GM11168 (cell line): ENCODE results near the gene RAD23B.

Experiments
- in situ Hi-C: fragments of 300-500 bp; cut with MboI; formaldehyde crosslinking; loops from one replicate; pipeline ENCODE4 v1.12.0; 2022; ENCODE audit warnings: low sequenced_read_pairs; ENCODE audit not compliant: unreplicated experiment

The RAD23B gene

GRCh38 chr9:107266624-107267368 is 16.3 kb upstream of the RAD23B start:
- in situ Hi-C loops: no loop called here

GRCh38 chr9:107268560-107268959 is 14.5 kb upstream of the RAD23B start:
- in situ Hi-C loops: no loop called here

- in situ Hi-C loops: no loop called here
These were observed 13.8 kb upstream of the RAD23B start for GRCh38 chr9:107269254-107269653.

GRCh38 chr9:107269681-107270080 is 13.4 kb upstream of the RAD23B start:
- in situ Hi-C loops: no loop called here

- in situ Hi-C loops: no loop called here
These were observed 13.0 kb upstream of the RAD23B start for GRCh38 chr9:107270082-107270481.

- in situ Hi-C loops: no loop called here
These were observed 12.5 kb upstream of the RAD23B start for GRCh38 chr9:107270580-107270979.

GRCh38 chr9:107273634-107274033 is 9.4 kb upstream of the RAD23B start:
- in situ Hi-C loops: no loop called here

- in situ Hi-C loops: no loop called here
These were observed 9.0 kb upstream of the RAD23B start for GRCh38 chr9:107274096-107274495.

- in situ Hi-C loops: no loop called here
These were observed 8.1 kb upstream of the RAD23B start for GRCh38 chr9:107274953-107275422.

- in situ Hi-C loops: no loop called here
These were observed 7.5 kb upstream of the RAD23B start for GRCh38 chr9:107275530-107275929.

GRCh38 chr9:107276966-107277710 is 5.9 kb upstream of the RAD23B start:
- in situ Hi-C loops: no loop called here

- in situ Hi-C loops: no loop called here
These were observed 5.3 kb upstream of the RAD23B start for GRCh38 chr9:107277801-107278200.

GRCh38 chr9:107279086-107279485 is 4.0 kb upstream of the RAD23B start:
- in situ Hi-C loops: no loop called here

GRCh38 chr9:107280543-107280942 is 2.5 kb upstream of the RAD23B start:
- in situ Hi-C loops: loop anchor here (10.0 kb wide), 1 partner anchor 1836 kb away; the partner anchor contains the start of gene FSD1L

- in situ Hi-C loops: loop anchor here (10.0 kb wide), 1 partner anchor 1836 kb away; the partner anchor contains the start of gene FSD1L
These were observed 1.9 kb upstream of the RAD23B start for GRCh38 chr9:107281184-107281583.

GRCh38 chr9:107281922-107282667 is 984 bp upstream of the RAD23B start:
- in situ Hi-C loops: loop anchor here (10.0 kb wide), 1 partner anchor 1837 kb away; the partner anchor contains the start of gene FSD1L

- in situ Hi-C loops: loop anchor here (10.0 kb wide), 1 partner anchor 1839 kb away; the partner anchor contains the start of gene FSD1L
These were observed 841 bp downstream of the RAD23B start for GRCh38 chr9:107283623-107284616.

GRCh38 chr9:107284636-107285035 is 1.6 kb downstream of the RAD23B start:
- in situ Hi-C loops: loop anchor here (10.0 kb wide), 1 partner anchor 1840 kb away; the partner anchor contains the start of gene FSD1L

GRCh38 chr9:107285286-107285685 is 2.2 kb downstream of the RAD23B start:
- in situ Hi-C loops: loop anchor here (10.0 kb wide), 1 partner anchor 1840 kb away; the partner anchor contains the start of gene FSD1L
